Activated CD8-positive, alpha-beta T cell treated with anti-CD3 and anti-CD28 coated beads, Interleukin-2, amount 10 ng/mL, durations not matched to agents 7 days and 5 days (primary cell): ENCODE results near the gene DRC1. TPM values are rescaled to one million over a fixed set of nuclear protein-coding genes. Genes with fewer than 3 reads are reported as not detected.

ENCODE experiments used
- ATAC-seq: fragments of 150-1000 bp; cut with Tn5 transposase; one replicate; pipeline ENCODE4 v1.10.0; 2021; ENCODE audit warnings: moderate library complexity
- CTCF ChIA-PET: fragments of 350-600 bp; sonication (Branson Sonifier 250); formaldehyde crosslinking; loops from one replicate; lab custom pipeline; 2021; ENCODE audit warnings: antibody characterized with exemption; lab: Charles Lee
- POLR2A ChIA-PET: fragments of 350-600 bp; sonication (Branson Sonifier 250); formaldehyde crosslinking; loops from one replicate; lab custom pipeline; 2021; ENCODE audit warnings: antibody characterized with exemption; lab: Charles Lee
- DNase-seq: peaks from one replicate; pipeline ENCODE4 v3.0.0-alpha.2; 2020
- H3K27ac Mint-ChIP-seq: one replicate; pipeline ENCODE4 v1.8.0; 2021; ENCODE audit warnings: mild to moderate bottlenecking, mixed read lengths
- H3K27me3 Mint-ChIP-seq: one replicate; pipeline ENCODE4 v1.8.0; 2021; ENCODE audit warnings: low read depth, mixed read lengths
- H3K36me3 Mint-ChIP-seq: one replicate; pipeline ENCODE4 v1.8.0; 2021; ENCODE audit warnings: low read depth, mixed read lengths
- H3K4me1 Mint-ChIP-seq: one replicate; pipeline ENCODE4 v1.8.0; 2021; ENCODE audit warnings: low read depth, mixed read lengths
- H3K4me3 Mint-ChIP-seq: one replicate; pipeline ENCODE4 v1.8.0; 2021; ENCODE audit warnings: mild to moderate bottlenecking, mixed read lengths
- H3K9me3 Mint-ChIP-seq: one replicate; pipeline ENCODE4 v1.8.0; 2022; ENCODE audit warnings: mixed read lengths; ENCODE audit not compliant: insufficient read depth
- total RNA-seq, 2 experiments: library from RNA; stranded (reverse); gene quantifications; one replicate each; pipeline ENCODE4 v1.2.3, GENCODE V29; 2021

DRC1 gene
- total RNA-seq, 2 experiments from 2014 or later = not detected

- POLR2A ChIA-PET = interaction anchor here (0.6 kb wide), 1 partner anchor 20 kb away, joined by 3 read pairs; no protein-coding TSS in a partner anchor
- CTCF ChIA-PET = no interaction called here
- Mint-ChIP-seq H3K9me3 (no peaks in the 10 kb centered on the region), H3K27me3 (peaks cover 3% of the 10 kb centered on the region), H3K27ac (no peak overlapping the region), H3K4me1 (no peaks in the 10 kb centered on the region), H3K36me3 (no peaks in the 10 kb centered on the region), H3K4me3 (no peak overlapping the region)
- ATAC-seq (no peak), DNase-seq (no peak)
Observed at GRCh38 chr2:26448651-26449050, 46.9 kb downstream of the DRC1 start.

GRCh38 chr2:26449278-26450030, 47.7 kb downstream of the DRC1 start:
- Mint-ChIP-seq H3K4me3 (no peak overlapping the region), H3K27me3 (peaks cover 3% of the 10 kb centered on the region), H3K4me1 (no peaks in the 10 kb centered on the region), H3K9me3 (no peaks in the 10 kb centered on the region), H3K36me3 (no peaks in the 10 kb centered on the region), H3K27ac (no peak overlapping the region)
- DNase-seq = no peak
- ATAC-seq = no peak
- ChIA-PET CTCF (no interaction called here), POLR2A (no interaction called here)

GRCh38 chr2:26450031-26450635, 48.4 kb downstream of the DRC1 start:
- CTCF ChIA-PET = no interaction called here
- H3K9me3 Mint-ChIP-seq = no peaks in the 10 kb centered on the region
- H3K36me3 Mint-ChIP-seq = no peaks in the 10 kb centered on the region
- ATAC-seq (no peak), DNase-seq (no peak)
- peaks cover 3% of the 10 kb centered on the region for H3K27me3 Mint-ChIP-seq
- H3K4me1 Mint-ChIP-seq = no peaks in the 10 kb centered on the region
- POLR2A ChIA-PET = no interaction called here
- no peak overlapping the region for H3K27ac Mint-ChIP-seq
- H3K4me3 Mint-ChIP-seq = no peak overlapping the region

- no peak overlapping the region for H3K4me3 Mint-ChIP-seq
- no peaks in the 10 kb centered on the region for H3K36me3 Mint-ChIP-seq
- DNase-seq (no peak), ATAC-seq (no peak)
- ChIA-PET CTCF (interaction anchor here (0.7 to 2.4 kb wide), 3 partner anchors 8 to 56 kb away, joined by 3 to 5 read pairs (median 4); no protein-coding TSS in a partner anchor), POLR2A (interaction anchor here (0.6 to 0.7 kb wide), 2 partner anchors 12 to 186 kb away, joined by 3 to 4 read pairs; no protein-coding TSS in a partner anchor)
- no peak overlapping the region for H3K27ac Mint-ChIP-seq
- H3K27me3 Mint-ChIP-seq = peaks cover 3% of the 10 kb centered on the region
- H3K9me3 Mint-ChIP-seq = no peaks in the 10 kb centered on the region
- no peaks in the 10 kb centered on the region for H3K4me1 Mint-ChIP-seq
Observed at GRCh38 chr2:26451700-26452099, 50.0 kb downstream of the DRC1 start.

GRCh38 chr2:26453421-26454329, 52.0 kb downstream of the DRC1 start:
- Mint-ChIP-seq H3K4me3 (no peak overlapping the region), H3K27ac (no peak overlapping the region), H3K27me3 (peaks cover 3% of the 10 kb centered on the region), H3K9me3 (no peaks in the 10 kb centered on the region), H3K4me1 (no peaks in the 10 kb centered on the region), H3K36me3 (no peaks in the 10 kb centered on the region)
- ATAC-seq = no peak
- POLR2A ChIA-PET = no interaction called here
- no peak for DNase-seq
- CTCF ChIA-PET = interaction anchor here (2.4 kb wide), 1 partner anchor 10 kb away, joined by 5 read pairs; no protein-coding TSS in a partner anchor

- Mint-ChIP-seq H3K4me1 (no peaks in the 10 kb centered on the region), H3K27me3 (peaks cover 3% of the 10 kb centered on the region)
- ATAC-seq = no peak
Observed at GRCh38 chr2:26454561-26455001, 52.9 kb downstream of the DRC1 start.

GRCh38 chr2:26455037-26455669, 53.4 kb downstream of the DRC1 start:
- no peak overlapping the region for H3K4me3 Mint-ChIP-seq
- DNase-seq (no peak), ATAC-seq (no peak)
- H3K4me1 Mint-ChIP-seq = no peaks in the 10 kb centered on the region
- H3K36me3 Mint-ChIP-seq = no peaks in the 10 kb centered on the region
- H3K27me3 Mint-ChIP-seq = peaks cover 3% of the 10 kb centered on the region
- CTCF ChIA-PET = interaction anchor here (0.9 kb wide), 1 partner anchor 47 kb away, joined by 3 read pairs; no protein-coding TSS in a partner anchor
- no peak overlapping the region for H3K27ac Mint-ChIP-seq
- no peaks in the 10 kb centered on the region for H3K9me3 Mint-ChIP-seq
- POLR2A ChIA-PET = no interaction called here

More at GRCh38 chr2:26454561-26455001, 52.9 kb downstream of the DRC1 start:
- Mint-ChIP-seq H3K27ac (no peak overlapping the region), H3K9me3 (no peaks in the 10 kb centered on the region), H3K4me3 (no peak overlapping the region), H3K36me3 (no peaks in the 10 kb centered on the region)
- ChIA-PET CTCF (no interaction called here), POLR2A (no interaction called here)
- no peak for DNase-seq

- no peak for DNase-seq
- peaks cover 3% of the 10 kb centered on the region for H3K27me3 Mint-ChIP-seq
- H3K4me3 Mint-ChIP-seq = no peak overlapping the region
- H3K36me3 Mint-ChIP-seq = no peaks in the 10 kb centered on the region
- H3K27ac Mint-ChIP-seq = no peak overlapping the region
- CTCF ChIA-PET = interaction anchor here (0.9 to 1.2 kb wide), 2 partner anchors 47 to 122 kb away, joined by 3 to 4 read pairs; no protein-coding TSS in a partner anchor
- no peaks in the 10 kb centered on the region for H3K4me1 Mint-ChIP-seq
- no peak for ATAC-seq
- POLR2A ChIA-PET = interaction anchor here (0.7 kb wide), 1 partner anchor 679 kb away, joined by 3 read pairs; the partner anchor contains the start of gene PREB
- H3K9me3 Mint-ChIP-seq = no peaks in the 10 kb centered on the region
Observed at GRCh38 chr2:26455670-26456439, 54.1 kb downstream of the DRC1 start.

- ChIA-PET CTCF (interaction anchor here (1.2 kb wide), 1 partner anchor 121 kb away, joined by 4 read pairs; no protein-coding TSS in a partner anchor), POLR2A (interaction anchor here (0.7 kb wide), 1 partner anchor 678 kb away, joined by 3 read pairs; the partner anchor contains the start of gene PREB)
- ATAC-seq (no peak), DNase-seq (no peak)
- H3K4me3 Mint-ChIP-seq = no peak overlapping the region
- H3K27ac Mint-ChIP-seq = no peak overlapping the region
- peaks cover 3% of the 10 kb centered on the region for H3K27me3 Mint-ChIP-seq
- no peaks in the 10 kb centered on the region for H3K4me1 Mint-ChIP-seq
- no peaks in the 10 kb centered on the region for H3K9me3 Mint-ChIP-seq
- no peaks in the 10 kb centered on the region for H3K36me3 Mint-ChIP-seq
Observed at GRCh38 chr2:26456440-26457250, 54.9 kb downstream of the DRC1 start.

GRCh38 chr2:26457251-26457666, 55.5 kb downstream of the DRC1 start:
- Mint-ChIP-seq H3K4me3 (no peak overlapping the region), H3K27ac (no peak overlapping the region), H3K9me3 (no peaks in the 10 kb centered on the region), H3K4me1 (no peaks in the 10 kb centered on the region), H3K27me3 (peaks cover 3% of the 10 kb centered on the region), H3K36me3 (no peaks in the 10 kb centered on the region)
- POLR2A ChIA-PET = no interaction called here
- CTCF ChIA-PET = no interaction called here
- ATAC-seq (no peak), DNase-seq (no peak)
